OCI-LY1 (cell line): ENCODE measurements around the gene LMF2.
"Not testable (repeated sequence)": the region's sequence is repeated elsewhere in the genome, so short reads cannot be mapped to it uniquely, and the experiment has no call there.

Source experiments
- H2AFZ ChIP-seq: fragments of 200-600 bp; sonication (generic), shearing (Covaris generic); 2 replicates; pipeline ENCODE4 v1.6.0; 2014; ENCODE audit warnings: antibody characterized with exemption, mild to moderate bottlenecking, low read length
- H3F3A ChIP-seq: fragments of 200-600 bp; sonication (generic), shearing (Covaris generic); 2 replicates; pipeline ENCODE4 v1.6.0; 2014; ENCODE audit warnings: mild to moderate bottlenecking, antibody characterized with exemption, low read length, moderate library complexity; ENCODE audit not compliant: insufficient read depth
- H3K27ac ChIP-seq: fragments of 200-600 bp; sonication (generic); 2 replicates; pipeline ENCODE4 v1.5.1; 2014; ENCODE audit warnings: low read length, mixed run types, mild to moderate bottlenecking, low read depth; ENCODE audit not compliant: poor library complexity, severe bottlenecking
- H3K27me3 ChIP-seq: fragments of 200-600 bp; sonication (generic); 2 replicates; pipeline ENCODE4 v1.6.0; 2014; ENCODE audit warnings: antibody characterized with exemption, mild to moderate bottlenecking, low read length, moderate library complexity; ENCODE audit not compliant: insufficient read depth
- H3K36me3 ChIP-seq: fragments of 200-600 bp; sonication (generic); 2 replicates; pipeline ENCODE4 v1.6.1; 2014; ENCODE audit warnings: mild to moderate bottlenecking, antibody characterized with exemption, low read length, moderate library complexity, mixed read lengths; ENCODE audit not compliant: insufficient read depth
- H3K4me1 ChIP-seq: fragments of 200-600 bp; sonication (generic); 2 replicates; pipeline ENCODE4 v1.5.1; 2014; ENCODE audit warnings: mild to moderate bottlenecking, low read length, moderate library complexity; ENCODE audit not compliant: insufficient read depth, severe bottlenecking
- H3K4me2 ChIP-seq: fragments of 200-600 bp; sonication (generic), shearing (Covaris generic); 2 replicates; pipeline ENCODE4 v1.6.1; 2014; ENCODE audit warnings: low read length
- H3K4me3 ChIP-seq: fragments of 200-600 bp; sonication (generic); 2 replicates; pipeline ENCODE4 v1.5.1; 2014; ENCODE audit warnings: low read length, low read depth, mild to moderate bottlenecking, mixed read lengths; ENCODE audit not compliant: poor library complexity, severe bottlenecking
- H3K79me2 ChIP-seq: fragments of 200-600 bp; shearing (Covaris generic); 2 replicates; pipeline ENCODE4 v1.6.1; 2016; ENCODE audit warnings: mixed run types, low read length, mixed read lengths; ENCODE audit not compliant: insufficient read depth
- H3K9ac ChIP-seq: fragments of 200-600 bp; sonication (generic), shearing (Covaris generic); 2 replicates; pipeline ENCODE4 v1.6.1; 2014; ENCODE audit warnings: mild to moderate bottlenecking, low read length, mixed read lengths
- H3K9me2 ChIP-seq: fragments of 200-600 bp; sonication (generic), shearing (Covaris generic); 2 replicates; pipeline ENCODE4 v1.6.1; 2014; ENCODE audit warnings: low read depth, mild to moderate bottlenecking, low read length, mixed read lengths
- H3K9me3 ChIP-seq: fragments of 200-600 bp; shearing (Covaris generic); 2 replicates; pipeline ENCODE4 v1.6.1; 2014; ENCODE audit warnings: low read length, mixed read lengths
- H4K20me1 ChIP-seq: fragments of 200-600 bp; sonication (generic), shearing (Covaris generic); 2 replicates; pipeline ENCODE4 v1.6.0; 2016; ENCODE audit warnings: mild to moderate bottlenecking, low read length; ENCODE audit not compliant: insufficient read depth
- CTCF ChIP-seq: fragments of 200-600 bp; sonication (generic), shearing (Covaris generic); IDR thresholded peaks from 2 replicates; pipeline ENCODE4 v1.5.1; 2017; ENCODE audit warnings: mild to moderate bottlenecking, antibody characterized with exemption, low read length, moderate library complexity, mixed read lengths
- EZH2 ChIP-seq: fragments of 200-600 bp; sonication (generic), shearing (Covaris generic); IDR thresholded peaks from 2 replicates; pipeline ENCODE4 v1.8.0; 2017; ENCODE audit warnings: borderline replicate concordance, mixed run types, mild to moderate bottlenecking, antibody characterized with exemption, low read length, moderate library complexity, mixed read lengths

The LMF2 gene

GRCh38 chr22:50542416-50542927 is 35.0 kb upstream of the LMF2 start:
- H3K9me3 ChIP-seq: no peaks in the 10 kb centered on the region
- H4K20me1 ChIP-seq: no peaks in the 10 kb centered on the region
- H3K9ac ChIP-seq: no peak overlapping the region; the same call in 1 of the 2 replicates
- no peaks in the 10 kb centered on the region for H3K79me2 ChIP-seq
- no peak overlapping the region for H2AFZ ChIP-seq
- H3K9me2 ChIP-seq: no peaks in the 10 kb centered on the region
- H3K27ac ChIP-seq: peak overlapping the region; percentile 97
- H3K4me1 ChIP-seq: peaks cover 56% of the 10 kb centered on the region
- peak overlapping the region; percentile 6 for H3K4me3 ChIP-seq
- peak overlapping the region; percentile 51; the same call in 1 of the 2 replicates for H3K4me2 ChIP-seq
- no peaks in the 10 kb centered on the region for H3K27me3 ChIP-seq
- H3K36me3 ChIP-seq: no peaks in the 10 kb centered on the region
- peaks cover 11% of the 10 kb centered on the region; the same call in 1 of the 2 replicates for H3F3A ChIP-seq
- TF ChIP-seq EZH2: no peak
- no peak; the same call in 1 of the 2 replicates for TF ChIP-seq CTCF

GRCh38 chr22:50541667-50542026 is 34.1 kb upstream of the LMF2 start:
- Histone ChIP-seq H3K4me3 (peak overlapping the region; percentile 6), H3K4me1 (peaks cover 56% of the 10 kb centered on the region), H3K4me2 (peak overlapping the region; percentile 51; the same call in 1 of the 2 replicates), H3K27ac (peak overlapping the region; percentile 97), H3K9ac (peak overlapping the region; percentile 41; the same call in 1 of the 2 replicates), H3F3A (peaks cover 11% of the 10 kb centered on the region; the same call in 1 of the 2 replicates)
- not testable (repeated sequence) for H2AFZ ChIP-seq, H3K36me3 ChIP-seq, H3K9me3 ChIP-seq, H4K20me1 ChIP-seq, H3K9me2 ChIP-seq, H3K27me3 ChIP-seq, H3K79me2 ChIP-seq

- no peaks in the 10 kb centered on the region for H4K20me1 ChIP-seq
- peak overlapping the region; percentile 51 for H3K9ac ChIP-seq
- H3K9me3 ChIP-seq: no peaks in the 10 kb centered on the region
- H3K27ac ChIP-seq: peak overlapping the region; percentile 97
- no peak overlapping the region for H2AFZ ChIP-seq
- no peak for TF ChIP-seq EZH2
- TF ChIP-seq CTCF: no peak
- peaks cover 56% of the 10 kb centered on the region for H3K4me1 ChIP-seq
- H3K4me3 ChIP-seq: no peak overlapping the region
- H3K79me2 ChIP-seq: no peaks in the 10 kb centered on the region
- no peaks in the 10 kb centered on the region for H3K36me3 ChIP-seq
- no peaks in the 10 kb centered on the region for H3K27me3 ChIP-seq
- peak overlapping the region; percentile 51 for H3K4me2 ChIP-seq
- peaks cover 15% of the 10 kb centered on the region; the same call in 1 of the 2 replicates for H3F3A ChIP-seq
- no peaks in the 10 kb centered on the region for H3K9me2 ChIP-seq
Measured at GRCh38 chr22:50540381-50540780, 32.9 kb upstream of the LMF2 start.

GRCh38 chr22:50537765-50538164 is 30.3 kb upstream of the LMF2 start:
- Histone ChIP-seq H3K36me3 (no peaks in the 10 kb centered on the region), H4K20me1 (no peaks in the 10 kb centered on the region), H3K4me2 (no peak overlapping the region), H3K9me3 (no peaks in the 10 kb centered on the region), H3K4me1 (peaks cover 71% of the 10 kb centered on the region), H2AFZ (no peak overlapping the region), H3K4me3 (no peak overlapping the region), H3K79me2 (no peaks in the 10 kb centered on the region), H3K27ac (peak overlapping the region; percentile 97), H3K27me3 (no peaks in the 10 kb centered on the region), H3K9ac (no peak overlapping the region), H3F3A (peaks cover 15% of the 10 kb centered on the region; the same call in 1 of the 2 replicates), H3K9me2 (no peaks in the 10 kb centered on the region)
- TF ChIP-seq EZH2: no peak
- TF ChIP-seq CTCF: no peak
